H9 (cell line): Measurements from ENCODE around the gene MRAP2. TPM values are rescaled to one million over a fixed set of nuclear protein-coding genes. Genes with fewer than 3 reads are reported as not detected.

Experiments used
- DNase-seq: peaks from one replicate; pipeline ENCODE4 v3.0.0-alpha.2; 2017
- H2AFZ ChIP-seq: one replicate; pipeline ENCODE4 v1.6.1; 2013; ENCODE audit warnings: mild to moderate bottlenecking, low read length, control low read depth, moderate library complexity
- H2AK5ac ChIP-seq: 2 replicates; pipeline ENCODE4 v1.6.1; 2013; ENCODE audit warnings: low read length, control low read depth, mixed read lengths; ENCODE audit not compliant: insufficient read length
- H2BK120ac ChIP-seq: one replicate; pipeline ENCODE4 v1.6.1; 2013; ENCODE audit warnings: low read depth, mild to moderate bottlenecking, low read length, control low read depth, inconsistent platforms; ENCODE audit not compliant: poor library complexity, severe bottlenecking
- H2BK12ac ChIP-seq: 2 replicates; pipeline ENCODE4 v1.6.1; 2013; ENCODE audit warnings: low read length, control low read depth, mixed read lengths, low read depth; ENCODE audit not compliant: insufficient read length
- H2BK15ac ChIP-seq: 2 replicates; pipeline ENCODE4 v1.6.1; 2013; ENCODE audit warnings: low read depth, low read length, control low read depth
- H2BK20ac ChIP-seq: one replicate; pipeline ENCODE4 v1.6.1; 2013; ENCODE audit warnings: low read depth, mild to moderate bottlenecking, low read length, control low read depth, inconsistent platforms; ENCODE audit not compliant: poor library complexity, severe bottlenecking
- H2BK5ac ChIP-seq: 2 replicates; pipeline ENCODE4 v1.6.1; 2013; ENCODE audit warnings: low read length, control low read depth, mixed read lengths; ENCODE audit not compliant: insufficient read length
- H3K14ac ChIP-seq: 2 replicates; pipeline ENCODE4 v1.6.1; 2013; ENCODE audit warnings: low read length, control low read depth; ENCODE audit not compliant: insufficient read depth
- H3K18ac ChIP-seq: 2 replicates; pipeline ENCODE4 v1.6.1; 2013; ENCODE audit warnings: low read depth, mild to moderate bottlenecking, mixed read lengths, low read length, control low read depth; ENCODE audit not compliant: insufficient read length
- H3K23ac ChIP-seq: 2 replicates; pipeline ENCODE4 v1.6.1; 2013; ENCODE audit warnings: low read length, control low read depth, mixed read lengths, low read depth; ENCODE audit not compliant: insufficient read length
- H3K23me2 ChIP-seq: 2 replicates; pipeline ENCODE4 v1.6.1; 2013; ENCODE audit warnings: low read depth, mild to moderate bottlenecking, mixed read lengths, low read length, control low read depth; ENCODE audit not compliant: insufficient read length, poor library complexity, severe bottlenecking
- H3K27ac ChIP-seq: 2 replicates; pipeline ENCODE4 v1.5.1; 2013; ENCODE audit warnings: low read length, control low read depth, mixed read lengths, low read depth; ENCODE audit not compliant: insufficient read length
- H3K27me3 ChIP-seq: 2 replicates; pipeline ENCODE4 v1.6.1; 2013; ENCODE audit warnings: low read length, control low read depth, inconsistent platforms; ENCODE audit not compliant: insufficient read depth
- H3K4ac ChIP-seq: 2 replicates; pipeline ENCODE4 v1.6.1; 2013; ENCODE audit warnings: low read depth, mild to moderate bottlenecking, control low read depth, inconsistent platforms, low read length, moderate library complexity
- H3K4me1 ChIP-seq: 2 replicates; pipeline ENCODE4 v1.6.1; 2013; ENCODE audit warnings: low read length, control low read depth, inconsistent platforms; ENCODE audit not compliant: insufficient read depth
- H3K4me2 ChIP-seq: 2 replicates; pipeline ENCODE4 v1.6.1; 2013; ENCODE audit warnings: low read length, control low read depth, mixed read lengths; ENCODE audit not compliant: insufficient read length, insufficient read depth
- H3K56ac ChIP-seq: 2 replicates; pipeline ENCODE4 v1.6.1; 2013; ENCODE audit warnings: low read depth, mild to moderate bottlenecking, mixed read lengths, low read length, control low read depth; ENCODE audit not compliant: insufficient read length
- H3K79me1 ChIP-seq: 2 replicates; pipeline ENCODE4 v1.6.1; 2013; ENCODE audit warnings: low read depth, mild to moderate bottlenecking, moderate library complexity, low read length, control low read depth, inconsistent platforms; ENCODE audit not compliant: insufficient read depth, poor library complexity, severe bottlenecking
- H3K79me2 ChIP-seq: 2 replicates; pipeline ENCODE4 v1.6.1; 2013; ENCODE audit warnings: low read length, control low read depth, inconsistent platforms; ENCODE audit not compliant: insufficient read depth
- H3K9ac ChIP-seq: 2 replicates; pipeline ENCODE4 v1.6.1; 2013; ENCODE audit warnings: low read length, control low read depth, mixed read lengths; ENCODE audit not compliant: insufficient read length; ENCODE audit errors: extremely low read depth
- H3K9me3 ChIP-seq: one replicate; pipeline ENCODE4 v1.6.1; 2013; ENCODE audit warnings: low read depth, low read length, inconsistent platforms; ENCODE audit not compliant: control insufficient read depth
- H3T11ph ChIP-seq: one replicate; pipeline ENCODE4 v1.6.1; 2013; ENCODE audit warnings: mild to moderate bottlenecking, low read length, control low read depth, inconsistent platforms
- H4K20me1 ChIP-seq: one replicate; pipeline ENCODE4 v1.6.1; 2013; ENCODE audit not compliant: control insufficient read depth, insufficient read length, insufficient read depth
- H4K5ac ChIP-seq: 2 replicates; pipeline ENCODE4 v1.6.1; 2013; ENCODE audit warnings: low read depth, mild to moderate bottlenecking, mixed read lengths, low read length, control low read depth; ENCODE audit not compliant: insufficient read length
- H4K8ac ChIP-seq: replicated peaks from 2 replicates; pipeline ENCODE4 v1.6.1; 2013; ENCODE audit warnings: low read length, control low read depth, mixed read lengths, low read depth; ENCODE audit not compliant: insufficient read length
- H4K91ac ChIP-seq: 2 replicates; pipeline ENCODE4 v1.6.1; 2013; ENCODE audit warnings: low read depth, mild to moderate bottlenecking, moderate library complexity, mixed read lengths, low read length, control low read depth; ENCODE audit not compliant: insufficient read length
- H3K27ac Mint-ChIP-seq, 3 experiments: 2 replicates in 2 of 3; 3 replicates in 1 of 3; pipeline ENCODE4 v1.8.0; 2020 to 2021; ENCODE audit warnings: mixed read lengths in 3 of 3, mild to moderate bottlenecking in 1 of 3, moderate library complexity in 1 of 3
- H3K27me3 Mint-ChIP-seq: 2 replicates; pipeline ENCODE4 v1.8.0; 2021; ENCODE audit warnings: low read depth, mild to moderate bottlenecking, moderate library complexity, mixed read lengths
- H3K36me3 Mint-ChIP-seq, 3 experiments: 2 replicates in 2 of 3; 3 replicates in 1 of 3; pipeline ENCODE4 v1.8.0; 2020 to 2021; ENCODE audit warnings: low read depth in 3 of 3, mixed read lengths in 3 of 3; ENCODE audit not compliant: insufficient read depth in 1 of 3
- H3K4me1 Mint-ChIP-seq, 2 experiments: 2 replicates each; pipeline ENCODE4 v1.8.0; 2020; ENCODE audit warnings: mixed read lengths in 2 of 2
- H3K4me3 Mint-ChIP-seq, 2 experiments: 2 replicates in 1 of 2; 3 replicates in 1 of 2; pipeline ENCODE4 v1.8.0; 2020 to 2021; ENCODE audit warnings: mild to moderate bottlenecking in 2 of 2, mixed read lengths in 2 of 2, moderate library complexity in 1 of 2
- H3K9me3 Mint-ChIP-seq, 2 experiments: 2 replicates in 1 of 2; 3 replicates in 1 of 2; pipeline ENCODE4 v1.8.0; 2020; ENCODE audit warnings: mild to moderate bottlenecking in 2 of 2, mixed read lengths in 2 of 2, moderate library complexity in 1 of 2
- CTCF ChIP-seq: fragments of 200-600 bp; sonication (generic); conservative IDR thresholded peaks from 3 replicates; pipeline ENCODE4 v1.8.0; 2021; ENCODE audit warnings: antibody characterized with exemption, mild to moderate bottlenecking
- WGBS: extraction: QIAGEN DNeasy Blood & Tissue Kit; methylation state at CpG from one replicate; pipeline ENCODE4 v1.1.7; 2013; ENCODE audit warnings: missing lambda C conversion rate, low lambda C conversion rate, mixed read lengths; ENCODE audit not compliant: insufficient read length; ENCODE audit errors: extremely low coverage; 5-methylcytosine and 5-hydroxymethylcytosine counted together
- total RNA-seq: library from RNA; stranded (reverse); gene quantifications from 2 replicates; pipeline ENCODE4 v1.2.1, GENCODE V29; 2021

MRAP2 gene
- total RNA-seq, 1 experiment from 2014 or later, result 8.0 TPM

GRCh38 chr6:84118191-84118590 lies 84.6 kb downstream of the MRAP2 start:
- H3K79me1 ChIP-seq, result no peaks in the 10 kb centered on the region
- no peak overlapping the region for H4K5ac ChIP-seq
- H2AK5ac ChIP-seq, result no peak overlapping the region
- no peak overlapping the region for H2BK20ac ChIP-seq
- no peak overlapping the region for H3K9ac ChIP-seq
- H3K4ac ChIP-seq, result no peak overlapping the region
- no peaks in the 10 kb centered on the region for H4K20me1 ChIP-seq
- H2BK5ac ChIP-seq, result no peak overlapping the region
- H2BK120ac ChIP-seq, result no peak overlapping the region
- H3T11ph ChIP-seq, result no peak overlapping the region
- TF ChIP-seq CTCF, result no peak
- H3K79me2 ChIP-seq, result no peaks in the 10 kb centered on the region
- Mint-ChIP-seq H3K4me3 (no peak overlapping the region), H3K27ac (no peak overlapping the region; a peak in 1 of 7 replicates), H3K36me3 (peaks cover under 1 to 5% (median 4%) of the 10 kb centered on the region in 3 experiments; a peak in 4 of 7 replicates), H3K4me1 (peaks cover 0 to 3% of the 10 kb centered on the region in 2 experiments; a peak in 2 of 4 replicates), H3K27me3 (no peaks in the 10 kb centered on the region), H3K9me3 (peaks cover 5 to 11% of the 10 kb centered on the region in 2 experiments; a peak in 4 of 5 replicates)
- H2BK15ac ChIP-seq, result no peak overlapping the region
- H3K14ac ChIP-seq, result no peak overlapping the region; the same call in 1 of the 2 replicates
- H3K56ac ChIP-seq, result no peak overlapping the region
- H2BK12ac ChIP-seq, result no peak overlapping the region
- H3K27me3 ChIP-seq, result no peaks in the 10 kb centered on the region
- no peak overlapping the region for H4K8ac ChIP-seq
- H4K91ac ChIP-seq, result no peak overlapping the region
- H2AFZ ChIP-seq, result no peak overlapping the region
- WGBS, result no CpG with 5 or more reads among the region's 5 CpGs
- no peaks in the 10 kb centered on the region for H3K4me1 ChIP-seq
- DNase-seq, result no peak
- no peak overlapping the region for H3K18ac ChIP-seq
- H3K9me3 ChIP-seq, result no peaks in the 10 kb centered on the region
- H3K23ac ChIP-seq, result no peak overlapping the region
- H3K27ac ChIP-seq, result no peak overlapping the region
- no peaks in the 10 kb centered on the region for H3K23me2 ChIP-seq
- no peak overlapping the region for H3K4me2 ChIP-seq
